ENCODE measurements around the gene ARHGAP22. TPM values are rescaled to one million over a fixed set of nuclear protein-coding genes. Genes with fewer than 3 reads are reported as not detected.

Gene ARHGAP22
- total RNA-seq, 1 donor from 2014 or later, result 1.2 TPM

DNA sequence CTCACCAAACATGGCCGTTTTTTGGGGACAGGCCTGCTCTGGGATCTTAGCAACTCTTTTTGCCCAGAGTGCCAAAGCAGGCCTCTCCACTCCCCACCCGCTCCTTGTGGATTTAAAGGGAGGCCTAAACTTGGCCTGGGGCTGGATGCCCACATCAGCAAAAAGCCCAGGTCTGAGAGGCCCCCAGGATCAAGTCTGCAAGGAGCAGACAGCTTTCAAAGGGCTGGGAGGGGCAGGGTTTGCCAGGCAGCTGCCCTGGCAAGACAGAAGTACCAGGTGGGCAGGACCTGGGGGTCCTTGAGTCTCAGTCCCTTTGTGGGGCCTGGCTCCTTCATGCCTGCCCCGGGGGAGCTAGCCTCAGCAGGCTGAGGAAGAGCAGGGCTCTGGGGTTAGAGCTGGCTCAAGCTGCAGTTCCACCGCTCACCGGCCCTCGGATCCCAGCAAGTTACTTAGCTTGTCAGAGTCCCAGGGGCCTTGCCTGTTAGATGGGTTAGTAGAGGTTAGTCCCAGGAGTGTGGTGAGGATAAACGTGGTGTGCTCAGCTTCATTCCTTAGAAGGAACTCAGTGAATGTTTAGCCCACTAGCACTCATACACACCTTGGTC lies 56.2 kb downstream of the ARHGAP22 start:
- Mint-ChIP-seq H3K4me1 (ENCODE audit: low read depth) (no peaks in the 10 kb centered on the region), H3K4me3 (no peak overlapping the region), H3K36me3 (ENCODE audit: low read depth) (no peaks in the 10 kb centered on the region), H3K9me3 (no peaks in the 10 kb centered on the region), H3K27me3 (ENCODE audit: insufficient read depth) (no peaks in the 10 kb centered on the region), H3K27ac (no peak overlapping the region)
- no peak for DNase-seq (ENCODE audit: low spot score)
- intact Hi-C loops (cut with micrococcal nuclease), result no loop called here

DNA sequence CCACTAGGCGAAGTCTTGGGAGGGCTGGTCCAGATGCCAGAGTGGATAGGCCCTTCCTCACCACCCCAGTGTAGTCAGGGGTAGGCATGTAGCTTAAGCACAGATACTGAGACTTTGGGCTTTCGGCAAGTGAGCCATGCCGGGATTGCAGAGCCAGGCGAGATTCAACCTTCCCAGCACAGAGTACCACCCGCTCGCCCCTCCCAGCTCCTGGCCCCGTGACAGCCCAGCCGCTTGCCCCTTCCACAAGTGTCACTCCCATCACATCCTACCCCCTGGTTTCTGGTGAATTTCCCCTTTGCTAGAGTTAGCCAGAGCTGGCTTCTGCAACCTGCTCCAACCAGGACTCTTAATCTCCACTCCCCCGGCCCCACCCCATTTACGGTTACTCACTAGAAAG lies 56.9 kb downstream of the ARHGAP22 start:
- Mint-ChIP-seq H3K27ac (no peak overlapping the region), H3K9me3 (no peaks in the 10 kb centered on the region), H3K4me1 (ENCODE audit: low read depth) (no peaks in the 10 kb centered on the region), H3K4me3 (no peak overlapping the region), H3K36me3 (ENCODE audit: low read depth) (no peaks in the 10 kb centered on the region), H3K27me3 (ENCODE audit: insufficient read depth) (no peaks in the 10 kb centered on the region)
- intact Hi-C loops (cut with micrococcal nuclease), result no loop called here
- DNase-seq (ENCODE audit: low spot score), result no peak

DNA sequence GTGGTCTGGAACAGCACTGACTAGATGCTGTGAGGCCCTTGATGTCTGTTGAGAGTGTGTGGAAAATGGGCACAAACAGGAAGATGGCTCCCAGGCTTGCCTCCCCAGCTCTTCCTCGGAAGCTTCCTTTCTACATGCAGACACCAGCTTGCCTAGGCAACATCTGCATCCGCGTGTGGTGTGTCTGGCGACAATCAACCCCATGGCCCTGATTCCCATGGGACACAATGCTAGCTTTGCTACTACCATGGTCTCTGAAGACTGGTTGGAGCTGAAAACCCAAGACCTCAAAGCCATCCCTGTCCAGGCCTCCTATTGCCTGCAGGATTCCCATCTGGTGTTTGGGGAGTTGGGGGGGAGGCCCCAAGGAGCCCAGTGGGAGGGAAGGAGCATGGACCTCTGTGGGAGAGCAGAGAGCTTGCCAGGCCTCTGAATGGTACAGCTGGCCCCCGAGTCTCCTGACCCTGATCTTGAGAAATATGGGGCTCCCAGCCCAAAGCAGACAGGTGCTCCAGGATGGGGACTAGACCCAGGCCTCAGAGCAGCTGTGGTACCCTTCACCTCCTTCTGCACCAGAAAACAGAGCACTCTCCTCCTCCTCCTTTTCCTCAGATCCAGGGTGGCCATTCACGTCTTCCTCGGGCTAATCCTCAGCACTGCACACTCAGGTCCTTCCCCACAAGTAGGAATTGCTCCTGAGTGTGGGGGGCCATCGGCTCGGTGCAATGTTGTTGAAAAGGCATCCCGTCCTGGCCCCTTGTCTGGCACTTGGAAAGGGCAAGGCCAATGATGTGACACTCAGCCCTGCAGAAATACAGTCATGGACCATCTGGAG lies 57.6 kb downstream of the ARHGAP22 start:
- Mint-ChIP-seq H3K27me3 (ENCODE audit: insufficient read depth) (no peaks in the 10 kb centered on the region), H3K36me3 (ENCODE audit: low read depth) (no peaks in the 10 kb centered on the region), H3K4me3 (no peak overlapping the region), H3K9me3 (no peaks in the 10 kb centered on the region), H3K27ac (no peak overlapping the region), H3K4me1 (ENCODE audit: low read depth) (no peaks in the 10 kb centered on the region)
- no peak for DNase-seq (ENCODE audit: low spot score)
- intact Hi-C loops (cut with micrococcal nuclease), result no loop called here

DNA sequence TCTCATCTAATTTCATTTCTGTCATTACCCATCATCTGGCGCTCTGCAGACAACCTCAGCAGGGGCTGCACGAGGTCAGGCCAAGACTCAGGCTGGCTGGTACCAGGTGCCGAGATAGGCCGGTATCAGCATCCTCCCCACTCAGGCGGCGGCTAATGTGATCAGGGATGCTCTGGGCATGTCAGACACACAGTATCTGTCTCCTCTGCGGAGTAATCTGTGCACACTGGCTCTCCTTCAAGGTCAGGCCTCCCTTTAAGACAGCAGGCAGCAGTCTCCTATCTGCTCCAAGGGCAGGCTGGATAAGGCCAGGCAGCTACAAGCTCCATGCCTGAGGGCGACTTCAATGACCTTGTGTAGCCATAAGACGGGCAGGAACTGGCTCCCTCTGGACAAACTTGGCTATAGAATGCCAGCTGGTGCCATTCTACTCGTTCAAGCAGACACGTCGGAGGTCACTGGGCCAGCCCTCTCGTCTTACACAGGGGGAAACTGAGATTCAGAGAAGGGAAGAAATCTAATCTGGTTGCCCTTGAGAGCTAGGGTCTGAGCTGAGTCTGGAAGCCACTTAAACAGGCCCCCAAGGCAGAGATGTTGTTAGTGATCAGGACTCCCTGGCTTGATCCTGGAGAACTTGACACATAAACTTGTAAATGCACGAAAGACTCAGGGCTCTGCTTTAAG lies 59.3 kb downstream of the ARHGAP22 start:
- Mint-ChIP-seq H3K27ac (no peak overlapping the region), H3K9me3 (no peaks in the 10 kb centered on the region), H3K27me3 (ENCODE audit: insufficient read depth) (no peaks in the 10 kb centered on the region), H3K4me1 (ENCODE audit: low read depth) (no peaks in the 10 kb centered on the region), H3K36me3 (ENCODE audit: low read depth) (no peaks in the 10 kb centered on the region), H3K4me3 (no peak overlapping the region)
- intact Hi-C loops (cut with micrococcal nuclease), result no loop called here
- no peak for DNase-seq (ENCODE audit: low spot score)

DNA sequence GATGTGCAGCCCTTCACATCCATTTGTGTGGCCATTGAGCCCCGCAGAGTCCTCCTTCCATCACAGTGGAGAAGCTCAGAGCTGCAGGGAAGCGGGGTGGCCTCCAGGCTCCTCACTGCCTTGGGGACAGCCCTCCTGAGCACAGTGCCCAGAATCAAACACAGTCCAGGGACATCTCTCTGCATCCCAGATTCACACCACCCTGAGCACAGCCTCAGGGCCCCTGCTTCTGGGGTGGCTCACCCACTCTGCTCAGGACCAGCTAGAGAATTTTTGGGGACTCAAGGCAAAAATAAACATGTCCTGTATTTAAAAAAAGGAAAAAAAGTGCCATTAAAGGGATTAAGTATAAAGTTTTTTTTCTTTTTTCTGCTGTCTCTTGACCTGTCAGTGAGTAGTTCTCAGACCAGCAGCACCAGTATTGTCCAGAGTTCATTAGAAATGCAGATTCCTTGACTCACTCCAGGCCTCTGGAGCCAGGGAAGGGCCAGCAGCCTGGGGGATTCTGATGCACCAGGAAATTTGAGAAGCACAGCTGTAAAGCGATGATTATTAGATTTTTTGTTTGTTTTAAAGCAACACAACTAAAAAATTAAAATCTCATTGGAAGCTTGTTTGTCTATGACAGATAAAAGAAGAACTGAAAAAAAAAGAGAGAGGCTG lies 61.6 kb downstream of the ARHGAP22 start:
- no peak for DNase-seq (ENCODE audit: low spot score)
- Mint-ChIP-seq H3K9me3 (no peaks in the 10 kb centered on the region), H3K27ac (no peak overlapping the region), H3K36me3 (ENCODE audit: low read depth) (no peaks in the 10 kb centered on the region), H3K4me3 (no peak overlapping the region), H3K27me3 (ENCODE audit: insufficient read depth) (no peaks in the 10 kb centered on the region), H3K4me1 (ENCODE audit: low read depth) (no peaks in the 10 kb centered on the region)
- intact Hi-C loops (cut with micrococcal nuclease), result no loop called here

DNA sequence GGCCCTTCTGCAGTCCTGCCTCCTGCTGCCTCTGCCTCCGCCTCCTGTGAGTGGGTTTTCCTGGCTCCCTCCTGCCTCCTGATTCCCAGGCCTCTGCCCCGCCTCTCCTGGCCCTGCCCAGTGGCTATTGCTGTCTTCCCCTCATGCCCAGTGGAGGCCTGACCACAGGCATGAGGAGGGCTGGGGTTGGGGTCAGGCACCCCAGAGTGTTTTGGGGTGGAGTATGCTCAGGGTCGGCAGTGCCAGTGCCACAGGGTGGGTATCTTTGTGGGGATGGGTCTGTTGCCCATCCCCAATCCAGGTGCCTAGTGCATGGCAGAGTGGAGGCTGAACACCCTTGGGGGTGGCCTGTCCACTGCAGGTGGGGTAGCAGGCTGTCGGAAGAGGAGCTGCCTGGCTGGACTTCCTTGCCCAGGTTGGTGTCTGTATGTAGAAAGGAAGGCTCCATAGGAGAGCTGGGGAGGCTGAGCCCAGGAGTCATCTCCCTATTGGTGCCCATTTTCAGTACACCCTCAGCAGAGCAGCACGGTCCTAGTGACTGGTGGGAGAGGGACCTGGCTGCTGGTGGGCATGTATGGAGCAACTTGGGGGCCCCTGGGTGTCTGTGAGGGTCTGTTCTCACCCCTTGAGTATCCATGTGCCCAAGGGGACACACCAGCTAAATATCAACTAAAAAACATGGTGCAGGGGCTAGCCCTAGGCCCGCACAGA lies 62.2 kb downstream of the ARHGAP22 start:
- Mint-ChIP-seq H3K27ac (no peak overlapping the region), H3K4me3 (no peak overlapping the region), H3K36me3 (ENCODE audit: low read depth) (no peaks in the 10 kb centered on the region), H3K4me1 (ENCODE audit: low read depth) (no peaks in the 10 kb centered on the region), H3K9me3 (no peaks in the 10 kb centered on the region), H3K27me3 (ENCODE audit: insufficient read depth) (no peaks in the 10 kb centered on the region)
- intact Hi-C loops (cut with micrococcal nuclease), result no loop called here
- no peak for DNase-seq (ENCODE audit: low spot score)

DNA sequence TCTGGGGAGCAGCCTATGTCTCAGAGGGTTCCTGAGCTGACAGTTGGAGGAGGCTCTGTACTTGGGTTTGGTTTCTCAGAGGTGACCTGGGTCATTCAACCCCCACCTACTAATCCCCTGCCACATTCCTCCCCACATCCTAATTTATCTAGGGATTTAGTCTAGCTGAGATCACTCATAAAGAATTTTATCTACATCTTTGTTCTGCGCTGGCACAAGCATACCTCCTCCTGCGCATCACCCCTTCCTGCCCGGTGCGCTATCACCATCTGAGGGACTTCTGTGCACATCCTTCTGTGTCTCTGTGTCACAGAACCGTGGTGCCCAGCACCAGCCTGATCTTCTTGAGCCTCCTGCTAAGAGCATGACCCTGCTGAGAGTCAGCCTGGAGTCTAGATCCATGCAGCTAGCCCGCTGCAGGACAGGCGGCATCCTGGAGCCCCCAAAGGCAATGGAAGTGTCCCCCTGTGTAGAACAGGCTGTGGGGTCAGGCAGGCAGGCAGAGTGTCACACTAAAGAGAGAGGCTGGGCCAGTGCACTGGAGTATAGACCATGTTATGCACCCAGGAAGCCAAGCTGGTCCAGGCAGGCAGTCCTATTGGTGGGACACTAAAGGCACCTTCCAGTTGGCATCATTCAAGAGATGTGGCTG lies 63.6 kb downstream of the ARHGAP22 start:
- Mint-ChIP-seq H3K4me1 (ENCODE audit: low read depth) (no peaks in the 10 kb centered on the region), H3K9me3 (no peaks in the 10 kb centered on the region), H3K27ac (no peak overlapping the region), H3K27me3 (ENCODE audit: insufficient read depth) (no peaks in the 10 kb centered on the region), H3K36me3 (ENCODE audit: low read depth) (no peaks in the 10 kb centered on the region), H3K4me3 (no peak overlapping the region)
- no peak for DNase-seq (ENCODE audit: low spot score)
- intact Hi-C loops (cut with micrococcal nuclease), result no loop called here

DNA sequence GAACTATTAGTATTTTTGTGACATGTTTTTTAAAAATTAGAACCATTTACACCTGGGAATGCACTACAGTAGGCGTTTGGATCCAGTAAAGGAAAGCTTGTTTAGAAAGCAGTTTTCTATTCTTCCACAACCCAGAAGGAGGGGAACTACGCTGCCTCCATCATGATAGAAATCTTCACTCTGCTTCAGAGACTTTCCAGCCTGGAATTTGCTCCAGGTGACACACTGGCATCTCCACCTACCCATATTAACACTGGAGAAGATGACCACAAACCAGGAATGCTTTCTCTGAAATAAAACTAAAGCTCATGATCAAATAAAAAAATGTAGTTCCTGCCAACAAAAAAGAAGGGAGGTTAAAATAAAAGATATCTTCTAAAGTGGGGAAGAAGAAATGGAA lies 66.3 kb downstream of the ARHGAP22 start:
- Mint-ChIP-seq H3K27ac (no peak overlapping the region), H3K36me3 (ENCODE audit: low read depth) (no peaks in the 10 kb centered on the region), H3K9me3 (no peaks in the 10 kb centered on the region), H3K4me3 (no peak overlapping the region), H3K27me3 (ENCODE audit: insufficient read depth) (peaks cover under 1% of the 10 kb centered on the region), H3K4me1 (ENCODE audit: low read depth) (no peaks in the 10 kb centered on the region)
- no peak for DNase-seq (ENCODE audit: low spot score)
- intact Hi-C loops (cut with micrococcal nuclease), result no loop called here

DNA sequence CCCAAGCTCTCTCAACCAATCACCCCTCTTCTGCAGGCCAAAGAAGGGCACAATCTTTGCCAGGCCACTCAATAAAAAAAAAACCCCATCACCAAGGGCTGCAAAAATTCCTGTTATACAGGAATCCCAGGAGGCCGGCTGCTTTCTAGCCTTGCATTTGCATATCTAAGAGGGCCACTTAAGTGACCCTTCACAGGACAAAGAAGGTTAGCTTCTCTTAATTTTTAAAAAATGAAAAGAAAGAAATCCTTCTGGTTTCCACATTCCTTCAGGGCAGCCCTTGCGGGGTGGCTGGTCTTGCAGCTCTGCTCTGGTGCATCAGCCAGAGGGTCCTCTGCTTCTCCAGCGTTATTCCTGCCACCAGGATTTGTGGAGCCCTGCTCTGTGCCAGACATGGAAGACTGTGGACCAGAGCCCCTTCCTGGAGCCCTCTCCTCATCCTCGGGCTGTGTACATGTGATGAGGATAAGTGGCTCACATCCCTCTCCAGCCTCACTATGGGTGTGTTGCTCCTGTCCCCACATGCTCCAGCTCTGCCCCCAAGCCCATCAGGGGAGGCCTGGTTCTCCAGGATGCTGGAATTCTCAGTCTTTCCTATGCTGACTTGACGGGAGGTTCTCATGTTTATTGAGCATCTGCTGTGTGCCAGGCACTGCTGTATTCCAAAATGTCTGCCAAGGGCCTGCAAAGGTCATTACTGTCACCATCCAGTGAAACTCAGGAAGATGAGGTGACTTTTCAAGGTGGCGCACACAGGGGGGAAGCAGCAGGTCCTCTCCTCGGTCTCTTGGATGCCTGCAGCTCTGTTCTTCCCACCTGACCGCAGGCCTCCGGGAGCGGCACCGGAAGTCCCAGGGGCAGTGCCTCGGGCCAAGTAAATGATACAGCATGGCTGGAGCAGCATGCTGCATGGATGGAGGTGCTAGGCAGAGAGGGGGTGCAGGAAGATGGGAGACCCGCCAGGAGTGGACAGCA lies 67.7 kb downstream of the ARHGAP22 start:
- Mint-ChIP-seq H3K36me3 (ENCODE audit: low read depth) (no peaks in the 10 kb centered on the region), H3K4me1 (ENCODE audit: low read depth) (no peaks in the 10 kb centered on the region), H3K4me3 (no peak overlapping the region), H3K27me3 (ENCODE audit: insufficient read depth) (peaks cover 6% of the 10 kb centered on the region), H3K9me3 (no peaks in the 10 kb centered on the region), H3K27ac (no peak overlapping the region)
- intact Hi-C loops (cut with micrococcal nuclease), result no loop called here
- DNase-seq (ENCODE audit: low spot score), result no peak

DNA sequence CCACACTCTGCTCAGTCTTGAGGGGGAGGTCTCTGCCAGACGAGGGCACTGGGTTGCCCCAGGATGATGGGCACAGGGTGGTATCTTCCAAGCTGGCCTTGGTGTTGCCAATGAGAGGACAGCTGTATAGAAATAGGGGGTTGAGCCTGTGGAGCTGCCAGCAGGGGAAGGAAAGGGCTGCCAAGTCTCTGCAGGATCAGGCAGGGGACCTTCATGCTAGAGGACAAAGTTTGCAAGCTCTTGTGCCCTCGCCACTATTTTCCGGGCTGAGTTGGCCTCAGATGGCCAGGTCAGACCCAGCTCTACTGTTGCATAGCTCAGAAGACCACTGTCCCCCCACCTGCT lies 68.7 kb downstream of the ARHGAP22 start:
- H3K4me1 Mint-ChIP-seq (ENCODE audit: low read depth), result no peaks in the 10 kb centered on the region
- intact Hi-C loops (cut with micrococcal nuclease), result no loop called here
- DNase-seq (ENCODE audit: low spot score), result no peak
- peaks cover 6% of the 10 kb centered on the region for H3K27me3 Mint-ChIP-seq (ENCODE audit: insufficient read depth)
- no peak overlapping the region for H3K27ac Mint-ChIP-seq
- no peak overlapping the region for H3K4me3 Mint-ChIP-seq
- H3K36me3 Mint-ChIP-seq (ENCODE audit: low read depth), result no peaks in the 10 kb centered on the region
- no peaks in the 10 kb centered on the region for H3K9me3 Mint-ChIP-seq

DNA sequence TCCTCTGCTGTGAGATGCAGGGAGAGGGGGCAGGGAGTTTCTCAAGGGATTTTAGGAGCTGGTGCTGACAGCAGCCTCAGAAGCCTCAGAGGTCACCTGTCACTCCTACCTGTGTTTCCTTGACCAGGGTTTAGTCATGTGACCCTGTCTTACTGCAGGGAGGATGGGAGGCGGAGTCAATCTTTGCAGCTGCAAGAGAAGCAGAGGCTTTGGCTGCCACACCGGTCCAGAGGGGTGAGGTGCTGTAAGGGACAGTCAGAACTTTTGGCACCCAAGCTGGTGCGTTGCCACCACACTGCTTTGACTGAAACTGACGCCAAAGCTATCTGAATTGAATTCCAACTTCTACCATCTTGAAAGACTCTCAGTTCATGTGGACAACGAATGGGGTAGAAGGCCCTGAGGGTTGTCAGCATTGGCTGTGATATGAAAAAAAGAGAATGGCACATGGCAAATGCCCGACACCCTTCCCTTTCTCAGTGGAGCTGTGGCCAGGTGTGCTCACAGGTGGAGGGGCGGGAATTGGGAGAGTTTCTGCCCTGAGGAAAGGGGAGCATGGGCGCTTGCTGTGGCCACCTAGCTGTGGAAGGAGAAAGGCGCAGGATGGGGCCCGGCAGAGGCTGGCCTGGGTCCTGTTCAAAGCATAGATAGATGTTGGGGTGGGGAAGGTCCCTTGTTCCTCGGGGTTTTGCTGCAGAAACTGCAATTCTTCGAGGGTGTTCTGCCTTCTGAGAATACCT lies 69.3 kb downstream of the ARHGAP22 start:
- H3K36me3 Mint-ChIP-seq (ENCODE audit: low read depth), result no peaks in the 10 kb centered on the region
- H3K4me3 Mint-ChIP-seq, result no peak overlapping the region
- intact Hi-C loops (cut with micrococcal nuclease), result no loop called here
- no peaks in the 10 kb centered on the region for H3K9me3 Mint-ChIP-seq
- no peaks in the 10 kb centered on the region for H3K4me1 Mint-ChIP-seq (ENCODE audit: low read depth)
- H3K27ac Mint-ChIP-seq, result no peak overlapping the region
- peaks cover 6% of the 10 kb centered on the region for H3K27me3 Mint-ChIP-seq (ENCODE audit: insufficient read depth)
- DNase-seq (ENCODE audit: low spot score), result no peak
